Posterior vena cava (tissue), 2 donors: Measurements from ENCODE around the gene SMIM1. TPM values are rescaled to one million over a fixed set of nuclear protein-coding genes. Genes with fewer than 3 reads are reported as not detected.
A peak's percentile ranks its signal among the peaks of the same experiment; 100 is the strongest.

ENCODE experiments used
- DNase-seq: peaks from one replicate; pipeline ENCODE4 v3.0.0-alpha.2; 2020; ENCODE audit warnings: low spot score
- intact Hi-C, 2 donors: fragments of 100-400 bp; cut with DNase I; formaldehyde crosslinking; loops; one replicate each; pipeline versions ENCODE4 v1.14.1 to v1.14.2; 2022 to 2023
- long read RNA-seq, 2 donors: library from polyadenylated mRNA; unstranded; transcript quantifications; one replicate each; pipeline ENCODE4 v2.0.0, GENCODE V29; 2020 to 2021
- total RNA-seq, 2 donors: library from RNA; stranded (reverse); fragmentation: NEBNext Ultra II Directional; extraction: Animal tissue kit (Norgen Biotek cat#: 25700); gene quantifications; one replicate each; pipeline ENCODE4 v1.2.1, GENCODE V29; 2021
- donor health status: DM: yes; HTN: yes; CAD: no.
- donor health status: DM: yes; HTN: yes; CAD: no.

SMIM1 gene
- total RNA-seq, result 10 to 100 TPM in 1 of 2 donors, 1 to 10 TPM in 1; 3.6 to 14.5 TPM
- long read RNA-seq, donor 1, result 0 reads
- long read RNA-seq, donor 2, partial matches to known transcripts, result 0 of 1 reads
- long read RNA-seq, donor 2, other reads (novel, unspliced or antisense), result 0 of 1 reads

GRCh38 chr1:3772715-3773571 lies at the start of gene SMIM1:
SMIM1 (plus strand) TSS chr1:3772749; CDS start chr1:3775374, 2,625 bp downstream.
- no peak for DNase-seq
- intact Hi-C loops, result no loop called here

- no peak for DNase-seq
- intact Hi-C loops, result loop anchor here in 1 of 2 donors (10.0 kb wide), 1 partner anchor 158 kb away; no protein-coding TSS in a partner anchor
These were observed 49.7 kb upstream of the SMIM1 start for GRCh38 chr1:3722846-3723245.

GRCh38 chr1:3724416-3725030 lies 48.0 kb upstream of the SMIM1 start:
- intact Hi-C loops, result loop anchor here in 1 of 2 donors (10.0 kb wide), 1 partner anchor 160 kb away; no protein-coding TSS in a partner anchor
- DNase-seq, result peak; percentile 90

GRCh38 chr1:3725366-3725765 lies 47.2 kb upstream of the SMIM1 start:
- DNase-seq, result no peak
- intact Hi-C loops, result loop anchor here in 1 of 2 donors (10.0 kb wide), 1 partner anchor 161 kb away; no protein-coding TSS in a partner anchor

- no peak for DNase-seq
- intact Hi-C loops, result loop anchor here in 1 of 2 donors (10.0 kb wide), 1 partner anchor 162 kb away; no protein-coding TSS in a partner anchor
These were observed 45.3 kb upstream of the SMIM1 start for GRCh38 chr1:3727042-3727824.

GRCh38 chr1:3727825-3728776 lies 44.4 kb upstream of the SMIM1 start:
- intact Hi-C loops, result loop anchor here in 1 of 2 donors (10.0 kb wide), 1 partner anchor 163 kb away; no protein-coding TSS in a partner anchor
- DNase-seq, result no peak

GRCh38 chr1:3729594-3730542 lies 42.7 kb upstream of the SMIM1 start:
- no peak for DNase-seq
- intact Hi-C loops, result loop anchor here in 1 of 2 donors (10.0 kb wide), 1 partner anchor 165 kb away; no protein-coding TSS in a partner anchor

GRCh38 chr1:3730543-3731247 lies 41.9 kb upstream of the SMIM1 start:
- intact Hi-C loops, result no loop called here
- no peak for DNase-seq

- intact Hi-C loops, result no loop called here
- DNase-seq, result no peak
These were observed 40.7 kb upstream of the SMIM1 start for GRCh38 chr1:3731583-3732433.

- DNase-seq, result no peak
- intact Hi-C loops, result no loop called here
These were observed 40.0 kb upstream of the SMIM1 start for GRCh38 chr1:3732434-3733093.

- no peak for DNase-seq
- intact Hi-C loops, result no loop called here
These were observed 39.3 kb upstream of the SMIM1 start for GRCh38 chr1:3733094-3733882.

- no peak for DNase-seq
- intact Hi-C loops, result loop anchor here in 1 of 2 donors (1.0 kb wide), 1 partner anchor 43 kb away; no protein-coding TSS in a partner anchor
These were observed 38.5 kb upstream of the SMIM1 start for GRCh38 chr1:3733883-3734589.

GRCh38 chr1:3734602-3735001 lies 37.9 kb upstream of the SMIM1 start:
- intact Hi-C loops, result loop anchor here in 1 of 2 donors (1.0 kb wide), 1 partner anchor 43 kb away; no protein-coding TSS in a partner anchor
- no peak for DNase-seq
